ENCODE results near the gene PBXIP1. TPM values are rescaled to one million over a fixed set of nuclear protein-coding genes. Genes with fewer than 3 reads are reported as not detected.
A peak's percentile ranks its signal among the peaks of the same experiment; 100 is the strongest.

PBXIP1 gene
- total RNA-seq, 1 donor from 2014 or later: 69.1 TPM

DNA sequence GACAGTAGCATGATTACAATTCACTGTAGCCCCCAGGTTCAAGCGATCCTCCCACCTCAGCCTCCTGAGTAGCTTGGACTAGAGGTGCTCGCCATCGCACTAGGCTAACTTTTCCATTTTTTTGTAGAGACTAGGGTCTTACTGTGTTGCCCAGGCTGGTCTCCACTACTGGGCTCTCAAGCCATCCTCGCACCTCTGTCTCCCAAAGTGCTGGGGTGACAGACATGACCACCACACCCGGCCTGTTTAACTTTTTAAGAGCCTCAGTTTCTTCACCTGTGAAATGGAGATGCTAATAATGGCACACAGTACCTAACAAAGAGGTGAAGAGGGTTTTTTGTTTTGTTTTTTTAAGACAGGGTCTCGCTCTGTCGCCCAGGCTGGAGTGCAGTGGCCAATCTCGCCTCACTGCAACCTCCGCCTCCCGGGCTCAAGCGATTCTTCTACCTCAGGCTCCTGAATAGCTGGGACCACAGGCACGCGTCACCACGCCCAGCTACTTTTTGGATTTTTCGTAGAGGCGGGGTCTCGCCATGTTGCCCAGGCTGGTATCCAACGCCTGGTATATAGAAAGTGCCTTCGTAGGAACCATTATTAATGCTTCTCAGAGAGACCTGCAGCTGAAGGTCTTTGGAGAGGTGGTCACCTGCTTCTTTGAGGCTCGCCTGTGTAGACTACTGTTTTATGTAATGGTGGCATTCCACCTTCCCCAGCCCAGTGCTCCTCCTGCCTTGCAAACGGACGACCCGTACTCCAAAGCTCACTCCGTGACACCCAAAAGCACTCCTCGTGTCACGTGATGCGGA, 19.9 kb downstream of the PBXIP1 start:
- no peak for DNase-seq (ENCODE audit: low spot score, unreplicated experiment)
- Mint-ChIP-seq H3K4me3 (ENCODE audit: low read depth) (peak overlapping the region; percentile 95), H3K4me1 (ENCODE audit: low read depth) (peaks cover 10% of the 10 kb centered on the region), H3K9me3 (ENCODE audit: low read depth) (no peaks in the 10 kb centered on the region), H3K27ac (peak overlapping the region; percentile 100), H3K27me3 (no peaks in the 10 kb centered on the region), H3K36me3 (ENCODE audit: insufficient read depth) (no peaks in the 10 kb centered on the region)
- TF ChIP-seq, protein P1, sequence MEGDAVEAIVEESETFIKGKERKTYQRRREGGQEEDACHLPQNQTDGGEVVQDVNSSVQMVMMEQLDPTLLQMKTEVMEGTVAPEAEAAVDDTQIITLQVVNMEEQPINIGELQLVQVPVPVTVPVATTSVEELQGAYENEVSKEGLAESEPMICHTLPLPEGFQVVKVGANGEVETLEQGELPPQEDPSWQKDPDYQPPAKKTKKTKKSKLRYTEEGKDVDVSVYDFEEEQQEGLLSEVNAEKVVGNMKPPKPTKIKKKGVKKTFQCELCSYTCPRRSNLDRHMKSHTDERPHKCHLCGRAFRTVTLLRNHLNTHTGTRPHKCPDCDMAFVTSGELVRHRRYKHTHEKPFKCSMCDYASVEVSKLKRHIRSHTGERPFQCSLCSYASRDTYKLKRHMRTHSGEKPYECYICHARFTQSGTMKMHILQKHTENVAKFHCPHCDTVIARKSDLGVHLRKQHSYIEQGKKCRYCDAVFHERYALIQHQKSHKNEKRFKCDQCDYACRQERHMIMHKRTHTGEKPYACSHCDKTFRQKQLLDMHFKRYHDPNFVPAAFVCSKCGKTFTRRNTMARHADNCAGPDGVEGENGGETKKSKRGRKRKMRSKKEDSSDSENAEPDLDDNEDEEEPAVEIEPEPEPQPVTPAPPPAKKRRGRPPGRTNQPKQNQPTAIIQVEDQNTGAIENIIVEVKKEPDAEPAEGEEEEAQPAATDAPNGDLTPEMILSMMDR (IDR thresholded peaks at IDR 0.05; ENCODE audit: unreplicated experiment): no peak

DNA sequence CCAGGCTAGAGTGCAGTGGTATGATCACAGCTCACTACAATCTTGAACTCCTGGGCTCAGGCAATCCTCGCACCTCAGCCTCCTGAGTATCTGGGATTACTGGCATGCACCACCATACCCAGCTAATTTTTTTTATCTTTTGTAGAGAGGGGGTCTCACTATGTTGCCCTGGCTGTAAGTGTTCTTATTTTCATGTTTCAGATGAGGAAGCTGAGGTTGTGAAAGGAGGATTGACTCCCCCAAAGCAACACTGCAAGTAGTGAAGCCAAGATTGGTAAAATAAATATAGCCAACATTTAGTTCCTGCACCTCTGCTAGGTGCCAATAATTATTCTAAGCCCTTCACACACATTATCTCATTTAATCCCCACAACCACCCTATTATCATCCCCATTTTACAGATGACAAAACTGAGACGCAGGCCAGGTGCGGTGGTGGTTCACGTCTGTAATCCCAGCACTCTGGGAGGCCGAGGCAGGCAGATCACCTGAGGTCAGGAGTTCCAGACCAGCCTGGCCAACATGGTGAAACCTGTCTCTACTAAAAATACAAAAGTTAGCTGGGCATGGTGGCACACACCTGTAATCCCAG, 21.4 kb downstream of the PBXIP1 start:
- no peak overlapping the region for H3K27ac Mint-ChIP-seq
- no peaks in the 10 kb centered on the region for H3K27me3 Mint-ChIP-seq
- H3K4me1 Mint-ChIP-seq (ENCODE audit: low read depth): peaks cover 10% of the 10 kb centered on the region
- H3K9me3 Mint-ChIP-seq (ENCODE audit: low read depth): no peaks in the 10 kb centered on the region
- TF ChIP-seq, protein P1 (IDR thresholded peaks at IDR 0.05; ENCODE audit: unreplicated experiment): no peak
- peaks cover 4% of the 10 kb centered on the region for H3K36me3 Mint-ChIP-seq (ENCODE audit: insufficient read depth)
- DNase-seq (ENCODE audit: low spot score, unreplicated experiment): no peak
- H3K4me3 Mint-ChIP-seq (ENCODE audit: low read depth): no peak overlapping the region

DNA sequence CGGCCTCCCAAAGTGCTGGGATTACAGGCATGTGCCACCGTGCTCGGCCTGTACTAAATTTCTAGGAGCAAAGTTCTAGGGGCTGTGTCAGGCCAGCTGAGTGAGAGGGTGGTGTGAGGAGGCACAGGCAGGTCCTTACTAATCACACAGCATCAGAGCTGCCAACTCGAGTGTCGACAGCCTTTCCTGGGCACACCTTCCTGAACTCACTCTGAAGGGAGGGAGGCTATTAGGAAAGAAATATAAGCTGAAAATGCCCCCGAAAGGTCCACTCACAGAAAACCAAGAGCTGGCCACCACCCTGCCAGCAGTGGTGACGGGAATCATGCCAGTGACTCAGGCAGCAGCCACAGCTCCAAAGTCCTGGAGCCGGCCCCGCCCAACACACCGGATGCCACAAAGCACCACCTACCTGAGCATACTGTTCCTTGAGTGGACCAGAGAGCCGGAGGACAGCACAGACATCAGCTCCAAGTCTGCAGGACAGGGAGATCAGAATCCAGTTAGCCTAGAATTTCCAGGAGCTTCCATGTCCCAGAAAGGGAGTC, 23.9 kb downstream of the PBXIP1 start:
- Mint-ChIP-seq H3K36me3 (ENCODE audit: insufficient read depth) (peaks cover 11% of the 10 kb centered on the region), H3K9me3 (ENCODE audit: low read depth) (no peaks in the 10 kb centered on the region), H3K4me1 (ENCODE audit: low read depth) (peaks cover 3% of the 10 kb centered on the region), H3K27me3 (no peaks in the 10 kb centered on the region), H3K4me3 (ENCODE audit: low read depth) (no peak overlapping the region), H3K27ac (no peak overlapping the region)
- no peak for DNase-seq (ENCODE audit: low spot score, unreplicated experiment)
- TF ChIP-seq, protein P1 (IDR thresholded peaks at IDR 0.05; ENCODE audit: unreplicated experiment): no peak

DNA sequence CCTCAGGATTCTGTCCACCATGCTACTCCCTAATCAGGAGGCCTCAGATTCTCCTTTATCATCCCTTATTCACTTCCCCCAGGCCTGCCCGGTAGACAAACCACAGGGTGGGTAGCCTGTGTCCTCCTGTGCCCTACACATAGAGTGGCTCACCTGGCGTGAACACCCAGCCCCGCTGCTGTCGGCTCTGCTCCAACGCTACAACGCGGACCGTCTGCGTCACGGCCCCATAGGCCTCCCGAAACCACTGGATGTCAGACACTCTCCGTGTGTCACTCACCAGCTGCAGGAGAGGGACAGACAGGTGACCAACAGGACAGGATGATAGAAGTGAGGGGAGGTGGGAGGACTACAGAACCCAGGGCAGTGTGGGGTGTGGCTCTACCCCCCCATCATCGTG, 29.7 kb downstream of the PBXIP1 start:
- TF ChIP-seq, protein P1 (IDR thresholded peaks at IDR 0.05; ENCODE audit: unreplicated experiment): no peak
- H3K9me3 Mint-ChIP-seq (ENCODE audit: low read depth): no peaks in the 10 kb centered on the region
- no peaks in the 10 kb centered on the region for H3K27me3 Mint-ChIP-seq
- no peak for DNase-seq (ENCODE audit: low spot score, unreplicated experiment)
- peaks cover 22% of the 10 kb centered on the region for H3K36me3 Mint-ChIP-seq (ENCODE audit: insufficient read depth)
- no peak overlapping the region for H3K4me3 Mint-ChIP-seq (ENCODE audit: low read depth)
- no peak overlapping the region for H3K27ac Mint-ChIP-seq
- no peaks in the 10 kb centered on the region for H3K4me1 Mint-ChIP-seq (ENCODE audit: low read depth)

DNA sequence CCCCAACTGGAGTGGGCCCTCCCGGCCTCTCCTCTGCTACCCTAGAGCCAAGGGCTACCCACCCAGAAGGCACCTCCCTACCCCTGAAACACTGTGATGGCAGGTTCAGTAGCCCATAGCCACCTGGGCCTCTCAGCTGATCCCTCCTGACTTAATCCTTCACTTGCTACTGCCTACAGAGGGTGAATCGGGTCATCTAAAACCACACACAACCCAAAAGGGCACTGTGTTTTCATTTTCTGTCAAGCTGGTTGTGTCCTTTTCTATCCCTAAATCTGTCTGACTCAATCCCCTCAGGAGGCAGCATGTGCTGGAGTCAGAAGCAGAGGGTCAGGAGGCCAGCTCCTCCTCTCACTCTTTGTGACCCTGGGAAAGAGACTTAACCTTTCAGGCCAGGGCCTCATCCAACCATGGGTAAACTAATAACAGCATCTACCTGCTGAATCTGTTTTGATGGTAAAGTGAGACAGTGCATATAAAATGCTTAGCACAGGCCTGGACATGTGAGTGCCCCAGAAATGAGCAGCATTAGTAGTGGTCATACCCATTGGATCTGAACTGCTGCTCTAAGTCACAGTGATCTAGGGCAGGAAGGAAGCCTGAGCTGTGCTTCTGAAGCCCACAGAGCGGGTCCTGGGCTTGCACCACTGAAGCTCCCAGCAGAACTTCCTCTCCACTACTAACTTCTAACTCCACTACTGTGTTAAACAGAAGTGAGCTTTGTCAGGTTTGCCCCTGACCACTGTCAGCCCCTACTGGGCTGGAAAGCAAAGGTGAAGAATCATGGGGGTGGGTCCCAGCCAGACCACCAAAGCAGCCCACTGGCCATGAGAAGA, 30.3 kb downstream of the PBXIP1 start:
- Mint-ChIP-seq H3K4me1 (ENCODE audit: low read depth) (no peaks in the 10 kb centered on the region), H3K36me3 (ENCODE audit: insufficient read depth) (peaks cover 22% of the 10 kb centered on the region), H3K9me3 (ENCODE audit: low read depth) (no peaks in the 10 kb centered on the region), H3K27ac (no peak overlapping the region), H3K27me3 (no peaks in the 10 kb centered on the region), H3K4me3 (ENCODE audit: low read depth) (no peak overlapping the region)
- no peak for DNase-seq (ENCODE audit: low spot score, unreplicated experiment)
- TF ChIP-seq, protein P1 (IDR thresholded peaks at IDR 0.05; ENCODE audit: unreplicated experiment): no peak
